ENCODE measurements around the gene PIP5K1A. TPM values are rescaled to one million over a fixed set of nuclear protein-coding genes. Genes with fewer than 3 reads are reported as not detected.
A peak's percentile ranks its signal among the peaks of the same experiment; 100 is the strongest.

The PIP5K1A gene
- total RNA-seq, 6 donors from 2014 or later = 37.2 to 94.3 (median 70.6) TPM

GRCh38 chr1:151235235-151235634, 36.9 kb downstream of the PIP5K1A start:
- no peaks in the 10 kb centered on the region for H3K27me3 ChIP-seq
- no peak overlapping the region for H3K4me3 ChIP-seq
- H3K36me3 ChIP-seq = peaks cover 65 to 100% (median 90%) of the 10 kb centered on the region in 4 donors
- H3K27ac ChIP-seq = no peak overlapping the region
- TF ChIP-seq EP300 (IDR thresholded peaks at IDR 0.05) (no peak), POLR2AphosphoS5 (IDR thresholded peaks at IDR 0.05) (no peak), POLR2A (IDR thresholded peaks at IDR 0.05) (no peak)
- TF ChIP-seq, protein P1, sequence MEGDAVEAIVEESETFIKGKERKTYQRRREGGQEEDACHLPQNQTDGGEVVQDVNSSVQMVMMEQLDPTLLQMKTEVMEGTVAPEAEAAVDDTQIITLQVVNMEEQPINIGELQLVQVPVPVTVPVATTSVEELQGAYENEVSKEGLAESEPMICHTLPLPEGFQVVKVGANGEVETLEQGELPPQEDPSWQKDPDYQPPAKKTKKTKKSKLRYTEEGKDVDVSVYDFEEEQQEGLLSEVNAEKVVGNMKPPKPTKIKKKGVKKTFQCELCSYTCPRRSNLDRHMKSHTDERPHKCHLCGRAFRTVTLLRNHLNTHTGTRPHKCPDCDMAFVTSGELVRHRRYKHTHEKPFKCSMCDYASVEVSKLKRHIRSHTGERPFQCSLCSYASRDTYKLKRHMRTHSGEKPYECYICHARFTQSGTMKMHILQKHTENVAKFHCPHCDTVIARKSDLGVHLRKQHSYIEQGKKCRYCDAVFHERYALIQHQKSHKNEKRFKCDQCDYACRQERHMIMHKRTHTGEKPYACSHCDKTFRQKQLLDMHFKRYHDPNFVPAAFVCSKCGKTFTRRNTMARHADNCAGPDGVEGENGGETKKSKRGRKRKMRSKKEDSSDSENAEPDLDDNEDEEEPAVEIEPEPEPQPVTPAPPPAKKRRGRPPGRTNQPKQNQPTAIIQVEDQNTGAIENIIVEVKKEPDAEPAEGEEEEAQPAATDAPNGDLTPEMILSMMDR (IDR thresholded peaks at IDR 0.05) = no peak
- H3K4me1 ChIP-seq = no peaks in the 10 kb centered on the region
- no peaks in the 10 kb centered on the region for H3K9me3 ChIP-seq
- DNase-seq = no peak
- 80 to 88% methylated on average over 6 of the region's 6 CpGs for WGBS, 2 donors
- no peak for ATAC-seq (ENCODE audit: low FRiP score in 2 of 2)

DNA sequence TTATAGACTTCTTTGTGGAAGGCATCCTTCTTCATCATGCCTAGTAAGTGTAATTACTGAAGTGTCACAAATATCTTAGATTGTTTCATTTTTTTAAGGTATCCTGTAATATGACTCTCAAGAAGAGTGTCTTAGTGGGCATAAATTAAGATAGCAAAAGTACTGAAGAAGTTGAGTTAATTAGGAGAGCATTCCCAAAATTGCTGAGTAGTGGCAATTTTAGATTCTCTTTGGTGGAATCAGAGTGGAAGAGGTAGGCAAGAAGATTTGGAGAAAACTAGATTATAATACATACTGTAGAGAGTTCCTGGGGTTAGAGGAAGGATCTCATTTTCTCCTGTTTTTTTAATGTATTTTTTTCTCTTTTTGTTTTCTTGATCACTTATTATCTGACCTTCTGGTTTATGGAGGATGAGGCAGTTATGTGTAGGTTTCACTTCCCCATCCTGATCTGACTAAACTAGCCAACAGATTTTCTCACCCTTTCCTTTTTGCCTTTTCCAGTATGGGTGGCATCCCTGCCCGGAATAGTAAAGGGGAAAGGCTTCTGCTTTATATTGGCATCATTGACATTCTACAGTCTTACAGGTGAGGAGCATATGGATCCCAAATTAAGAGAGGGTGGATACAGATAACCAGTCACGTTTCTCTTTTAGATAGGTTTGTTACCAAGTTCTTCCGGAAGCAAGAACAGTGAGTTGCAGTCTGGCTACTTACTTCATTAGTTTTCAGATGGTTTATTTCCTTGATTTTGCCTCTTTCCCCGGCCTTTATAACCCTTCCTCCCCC, 39.5 kb downstream of the PIP5K1A start:
- TF ChIP-seq, protein P1 (IDR thresholded peaks at IDR 0.05) = no peak
- TF ChIP-seq POLR2A (IDR thresholded peaks at IDR 0.05) = no peak
- TF ChIP-seq POLR2AphosphoS5 (IDR thresholded peaks at IDR 0.05) = no peak
- no peak for TF ChIP-seq EP300 (IDR thresholded peaks at IDR 0.05)
- Histone ChIP-seq H3K36me3 (peaks cover 68 to 100% (median 91%) of the 10 kb centered on the region in 4 donors), H3K9me3 (no peaks in the 10 kb centered on the region), H3K27ac (no peak overlapping the region), H3K27me3 (no peaks in the 10 kb centered on the region), H3K4me3 (no peak overlapping the region), H3K4me1 (no peaks in the 10 kb centered on the region)
- WGBS, 2 donors = 84 to 86% methylated on average over 4 of the region's 4 CpGs
- DNase-seq (no peak), ATAC-seq (ENCODE audit: low FRiP score in 2 of 2) (peak in 1 of 2 donors; percentile 10)

- peak in 1 of 2 donors; percentile 53 for ATAC-seq (ENCODE audit: low FRiP score in 2 of 2)
- Histone ChIP-seq H3K27me3 (no peaks in the 10 kb centered on the region), H3K4me1 (no peaks in the 10 kb centered on the region), H3K36me3 (peaks cover 70 to 100% (median 93%) of the 10 kb centered on the region in 4 donors), H3K27ac (no peak overlapping the region), H3K4me3 (no peak overlapping the region), H3K9me3 (no peaks in the 10 kb centered on the region)
- DNase-seq = no peak
- WGBS, 2 donors = 81 to 91% methylated on average over 1 of the region's 1 CpG
- no peak for TF ChIP-seq POLR2A (IDR thresholded peaks at IDR 0.05)
- TF ChIP-seq POLR2AphosphoS5 (IDR thresholded peaks at IDR 0.05) = no peak
- TF ChIP-seq EP300 (IDR thresholded peaks at IDR 0.05) = no peak
- TF ChIP-seq, protein P1 (IDR thresholded peaks at IDR 0.05) = no peak
These were observed 40.1 kb downstream of the PIP5K1A start for GRCh38 chr1:151238467-151238739.

GRCh38 chr1:151242442-151242841, 44.1 kb downstream of the PIP5K1A start:
- TF ChIP-seq POLR2A (IDR thresholded peaks at IDR 0.05) (no peak), EP300 (IDR thresholded peaks at IDR 0.05) (no peak), POLR2AphosphoS5 (IDR thresholded peaks at IDR 0.05) (no peak)
- TF ChIP-seq, protein P1 (IDR thresholded peaks at IDR 0.05) = no peak
- 97% methylated on average over 2 of the region's 2 CpGs for WGBS, 2 donors
- H3K27ac ChIP-seq = no peak overlapping the region
- no peaks in the 10 kb centered on the region for H3K9me3 ChIP-seq
- ATAC-seq (ENCODE audit: low FRiP score in 2 of 2) = no peak
- H3K4me1 ChIP-seq = no peaks in the 10 kb centered on the region
- H3K36me3 ChIP-seq = peaks cover 45 to 100% (median 96%) of the 10 kb centered on the region in 4 donors
- no peak for DNase-seq
- H3K4me3 ChIP-seq = no peak overlapping the region
- H3K27me3 ChIP-seq = no peaks in the 10 kb centered on the region
